Hepatocyte (in vitro differentiated cells): ENCODE data around the gene KDM8.

ENCODE experiments used
- EZH2 ChIP-seq: fragments of 200-600 bp; sonication (generic); IDR thresholded peaks from 2 replicates; pipeline ENCODE4 v1.6.1; 2016; ENCODE audit warnings: antibody characterized with exemption, mild to moderate bottlenecking, borderline replicate concordance
- EZH2phosphoT487 ChIP-seq: fragments of 200-600 bp; sonication (generic); IDR thresholded peaks from one replicate; pipeline ENCODE4 v1.6.1; 2018; ENCODE audit warnings: antibody characterized with exemption, mild to moderate bottlenecking, low read depth, moderate library complexity; ENCODE audit not compliant: unreplicated experiment, severe bottlenecking
- TF ChIP-seq, protein P1 (sequence below): fragments of 200-600 bp; sonication (generic); IDR thresholded peaks from 2 replicates; pipeline ENCODE4 v1.5.1; 2016; ENCODE audit warnings: antibody characterized with exemption, mild to moderate bottlenecking; ENCODE audit not compliant: poor library complexity

DNA sequence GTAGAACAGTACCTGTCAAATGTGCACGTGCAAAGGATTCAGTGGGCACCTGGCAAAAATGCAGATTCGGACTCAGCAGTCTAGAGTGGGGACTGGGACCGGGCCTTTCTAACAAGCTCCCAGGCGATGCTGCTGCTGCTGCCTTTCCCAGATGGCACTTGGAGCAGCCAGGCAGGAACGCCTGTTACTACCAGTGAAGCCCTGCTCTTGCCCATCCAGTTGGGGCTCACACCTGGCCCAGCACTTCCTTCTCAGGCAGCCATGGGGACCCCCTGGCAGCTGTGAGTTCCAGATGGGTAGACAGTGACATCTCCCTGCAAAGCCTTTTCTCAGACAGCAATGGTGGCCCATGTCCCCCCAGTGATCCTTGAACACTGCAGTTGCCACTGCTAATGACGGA lies 30.4 kb downstream of the KDM8 start:
- TF ChIP-seq, protein P1, sequence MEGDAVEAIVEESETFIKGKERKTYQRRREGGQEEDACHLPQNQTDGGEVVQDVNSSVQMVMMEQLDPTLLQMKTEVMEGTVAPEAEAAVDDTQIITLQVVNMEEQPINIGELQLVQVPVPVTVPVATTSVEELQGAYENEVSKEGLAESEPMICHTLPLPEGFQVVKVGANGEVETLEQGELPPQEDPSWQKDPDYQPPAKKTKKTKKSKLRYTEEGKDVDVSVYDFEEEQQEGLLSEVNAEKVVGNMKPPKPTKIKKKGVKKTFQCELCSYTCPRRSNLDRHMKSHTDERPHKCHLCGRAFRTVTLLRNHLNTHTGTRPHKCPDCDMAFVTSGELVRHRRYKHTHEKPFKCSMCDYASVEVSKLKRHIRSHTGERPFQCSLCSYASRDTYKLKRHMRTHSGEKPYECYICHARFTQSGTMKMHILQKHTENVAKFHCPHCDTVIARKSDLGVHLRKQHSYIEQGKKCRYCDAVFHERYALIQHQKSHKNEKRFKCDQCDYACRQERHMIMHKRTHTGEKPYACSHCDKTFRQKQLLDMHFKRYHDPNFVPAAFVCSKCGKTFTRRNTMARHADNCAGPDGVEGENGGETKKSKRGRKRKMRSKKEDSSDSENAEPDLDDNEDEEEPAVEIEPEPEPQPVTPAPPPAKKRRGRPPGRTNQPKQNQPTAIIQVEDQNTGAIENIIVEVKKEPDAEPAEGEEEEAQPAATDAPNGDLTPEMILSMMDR, result no peak
- TF ChIP-seq EZH2 (no peak), EZH2phosphoT487 (no peak)
